T-cell (primary cell): Measurements from ENCODE around the gene TMEM208. TPM values are rescaled to one million over a fixed set of nuclear protein-coding genes. Genes with fewer than 3 reads are reported as not detected.

Source experiments
- ATAC-seq, 4 experiments: fragments of 200-7000 bp in 3 of 4; fragments of 150-1000 bp in 1 of 4; cut with Tn5 transposase; replicated peaks in 1 of 4; 1 replicate in 3 of 4; 2 replicates in 1 of 4; pipeline ENCODE4 v1.10.0; 2021; ENCODE audit warnings: moderate library complexity in 3 of 4, mild to moderate bottlenecking in 2 of 4, moderate number of reproducible peaks in 1 of 4
- CTCF ChIA-PET, 2 donors: fragments of 300-600 bp; sonication (Branson Sonifier 250); formaldehyde crosslinking; loops; one replicate each; lab custom pipeline; 2022; ENCODE audit warnings: antibody characterized with exemption in 2 of 2; lab: Charles Lee
- POLR2A ChIA-PET, 2 donors: fragments of 300-600 bp; sonication (Branson Sonifier 250); formaldehyde crosslinking; loops; one replicate each; lab custom pipeline; 2022; ENCODE audit warnings: antibody characterized with exemption in 2 of 2; lab: Charles Lee
- DNase-seq, 35 experiments: peaks; one replicate each; pipeline versions ENCODE4 v3.0.0 to v3.0.0-alpha.2; 2013 to 2023
- H3K27ac ChIP-seq: one replicate; pipeline ENCODE4 v1.5.1; 2013; ENCODE audit warnings: low read length
- H3K27me3 ChIP-seq, 2 experiments: replicated peaks in 1 of 2; 1 replicate in 1 of 2; 2 replicates in 1 of 2; pipeline versions ENCODE4 v1.6.1 to v1.7.0; 2013; ENCODE audit warnings: low read length in 1 of 2, mixed read lengths in 1 of 2; ENCODE audit not compliant: control insufficient read depth in 2 of 2, insufficient read depth in 2 of 2; ENCODE audit errors: extremely low read depth in 1 of 2
- H3K36me3 ChIP-seq, 2 donors: 1 replicate in 1 of 2; 2 replicates in 1 of 2; pipeline versions ENCODE4 v1.6.1 to v1.7.0; 2013; ENCODE audit warnings: low read length in 1 of 2; ENCODE audit not compliant: control insufficient read depth in 2 of 2, insufficient read depth in 1 of 2; ENCODE audit errors: extremely low read depth in 1 of 2
- H3K4me1 ChIP-seq, 2 experiments: 1 replicate in 1 of 2; 2 replicates in 1 of 2; pipeline versions ENCODE4 v1.6.1 to v1.7.0; 2013; ENCODE audit warnings: low read length in 2 of 2, mixed read lengths in 1 of 2; ENCODE audit not compliant: insufficient read depth in 2 of 2, control insufficient read depth in 1 of 2; ENCODE audit errors: extremely low read depth in 1 of 2
- H3K4me3 ChIP-seq, 2 donors: 1 replicate in 1 of 2; 2 replicates in 1 of 2; pipeline versions ENCODE4 v1.5.1 to v1.7.0; 2013; ENCODE audit warnings: mild to moderate bottlenecking in 2 of 2, low read length in 1 of 2, moderate library complexity in 1 of 2; ENCODE audit not compliant: control insufficient read depth in 1 of 2; ENCODE audit errors: extremely low read depth in 1 of 2
- H3K9me3 ChIP-seq: 2 replicates; pipeline ENCODE4 v1.7.0; 2013
- H3K27ac Mint-ChIP-seq, 2 donors: one replicate each; pipeline ENCODE4 v1.8.0; 2020 to 2021; ENCODE audit warnings: mild to moderate bottlenecking in 2 of 2, mixed read lengths in 2 of 2
- H3K27me3 Mint-ChIP-seq, 2 donors: one replicate each; pipeline ENCODE4 v1.8.0; 2021 to 2022; ENCODE audit warnings: mixed read lengths in 2 of 2
- H3K36me3 Mint-ChIP-seq: one replicate; pipeline ENCODE4 v1.8.0; 2021; ENCODE audit warnings: mixed read lengths
- H3K4me1 Mint-ChIP-seq, 3 donors: one replicate each; pipeline ENCODE4 v1.8.0; 2020 to 2022; ENCODE audit warnings: mixed read lengths in 3 of 3, mild to moderate bottlenecking in 1 of 3
- H3K4me3 Mint-ChIP-seq, 3 donors: one replicate each; pipeline ENCODE4 v1.8.0; 2020 to 2022; ENCODE audit warnings: mild to moderate bottlenecking in 3 of 3, mixed read lengths in 3 of 3, moderate library complexity in 3 of 3
- H3K9me3 Mint-ChIP-seq, 3 donors: one replicate each; pipeline ENCODE4 v1.8.0; 2020 to 2022; ENCODE audit warnings: mixed read lengths in 3 of 3
- WGBS: methylation state at CpG from one replicate; pipeline ENCODE4 v1.1.5; 2013; ENCODE audit warnings: missing lambda C conversion rate; ENCODE audit not compliant: insufficient coverage; 5-methylcytosine and 5-hydroxymethylcytosine counted together
- total RNA-seq, 35 experiments: library from RNA in 6 of 35; stranded (reverse) in 6 of 35; fragments of 120-200 nt in 1 of 35; gene quantifications; one replicate each; pipeline versions ENCODE4 v1.2.1 to v1.2.4 and lab custom pipeline; 2013 to 2026

TMEM208 gene
- total RNA-seq, 5 donors from 2014 or later (not counting 1 experiment from before 2014, with no cell fraction given) = 28.5 to 40.3 (median 34.8) TPM

DNA sequence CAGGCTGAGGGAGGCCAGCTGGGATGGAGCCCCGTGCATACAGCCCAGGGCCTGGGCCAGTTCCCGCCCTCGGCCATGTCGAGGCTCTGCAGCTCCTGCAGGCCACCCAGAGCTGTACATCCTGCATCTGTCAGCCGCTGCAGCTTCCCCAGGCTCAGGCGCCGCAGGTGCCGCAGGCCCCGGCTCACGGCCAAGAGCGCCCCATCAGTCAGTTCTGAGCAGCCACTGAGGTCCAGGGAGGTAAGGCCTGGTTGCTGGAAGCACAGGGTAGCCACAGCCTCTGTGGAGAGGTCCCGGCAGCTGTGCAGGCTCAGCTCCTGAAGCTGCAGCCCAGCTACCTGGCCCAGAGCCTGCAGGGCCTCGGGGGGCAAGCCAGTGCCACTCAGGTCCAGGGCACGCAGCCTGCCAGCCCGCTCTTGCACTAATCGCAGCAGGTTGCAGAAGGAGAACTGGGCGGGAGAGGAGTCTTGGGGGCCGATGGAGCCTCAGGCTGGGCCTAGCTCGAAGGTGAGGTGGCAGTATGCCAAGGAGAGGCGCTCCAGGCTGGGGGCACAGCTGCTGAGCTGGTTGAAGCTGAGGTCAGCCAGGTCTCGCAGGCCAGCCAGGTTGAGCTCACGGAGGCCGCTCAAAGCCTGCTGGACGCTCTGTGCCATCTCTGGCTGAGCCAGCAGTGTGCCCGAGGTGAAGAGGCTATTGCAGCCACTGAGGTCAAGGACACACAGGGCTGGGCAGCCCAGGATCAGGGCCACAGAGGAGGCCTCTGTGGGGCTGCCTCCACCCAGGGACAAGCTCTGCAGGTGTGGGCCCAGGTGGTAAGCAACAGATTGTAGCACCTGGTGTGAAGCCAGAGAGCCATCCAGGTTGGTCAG, 16.6 kb upstream of the TMEM208 start:
- DNase-seq (no peak), ATAC-seq (no peak)
- H3K4me1 ChIP-seq = no peaks in the 10 kb centered on the region
- H3K9me3 ChIP-seq = no peaks in the 10 kb centered on the region
- ChIA-PET CTCF (no interaction called here), POLR2A (no interaction called here)
- H3K4me3 ChIP-seq = no peak overlapping the region
- no peak overlapping the region for H3K27ac ChIP-seq
- H3K27me3 Mint-ChIP-seq = no peaks in the 10 kb centered on the region
- WGBS = 88% methylated on average over 25 of the region's 25 CpGs
- H3K9me3 Mint-ChIP-seq = no peaks in the 10 kb centered on the region
- H3K4me1 Mint-ChIP-seq = peaks cover 0 to 8% (median 0%) of the 10 kb centered on the region in 3 donors
- peaks cover 0 to 13% of the 10 kb centered on the region in 2 donors for H3K36me3 ChIP-seq
- no peak overlapping the region for H3K4me3 Mint-ChIP-seq
- H3K27me3 ChIP-seq = no peaks in the 10 kb centered on the region
- H3K36me3 Mint-ChIP-seq = peaks cover 8% of the 10 kb centered on the region
- no peak overlapping the region for H3K27ac Mint-ChIP-seq

DNA sequence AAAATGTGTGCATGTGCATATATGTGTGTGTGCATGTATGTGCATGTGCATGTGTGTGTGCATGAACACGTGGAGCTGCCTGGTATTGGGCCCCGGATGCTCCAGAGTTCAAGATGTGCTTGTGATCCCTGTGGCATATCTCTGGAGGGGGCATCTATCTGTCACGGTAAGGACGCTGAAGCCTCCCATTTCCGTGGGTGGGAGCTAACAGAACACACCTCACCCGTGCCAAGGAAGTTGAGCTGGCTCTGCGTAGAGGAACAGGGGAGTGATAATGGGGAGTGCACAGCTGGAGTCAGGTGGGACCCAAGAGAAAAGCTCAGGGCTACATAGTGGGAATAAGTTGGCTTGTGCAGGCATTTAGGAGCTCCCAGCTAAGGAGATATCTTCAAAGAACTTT, 15.3 kb upstream of the TMEM208 start:
- no peak overlapping the region for H3K4me3 Mint-ChIP-seq
- no peak for ATAC-seq
- peaks cover 13% of the 10 kb centered on the region for H3K36me3 Mint-ChIP-seq
- WGBS = 84% methylated on average over 4 of the region's 7 CpGs
- H3K4me1 ChIP-seq = no peaks in the 10 kb centered on the region
- no peaks in the 10 kb centered on the region for H3K27me3 Mint-ChIP-seq
- no peak overlapping the region for H3K27ac ChIP-seq
- H3K4me3 ChIP-seq = no peak overlapping the region
- no peak overlapping the region for H3K27ac Mint-ChIP-seq
- H3K9me3 Mint-ChIP-seq = no peaks in the 10 kb centered on the region
- DNase-seq = no peak
- POLR2A ChIA-PET = no interaction called here
- no peaks in the 10 kb centered on the region for H3K27me3 ChIP-seq
- peaks cover 0 to 13% of the 10 kb centered on the region in 2 donors for H3K36me3 ChIP-seq
- peaks cover 0 to 4% (median 0%) of the 10 kb centered on the region in 3 donors for H3K4me1 Mint-ChIP-seq
- no peaks in the 10 kb centered on the region for H3K9me3 ChIP-seq
- CTCF ChIA-PET = no interaction called here

DNA sequence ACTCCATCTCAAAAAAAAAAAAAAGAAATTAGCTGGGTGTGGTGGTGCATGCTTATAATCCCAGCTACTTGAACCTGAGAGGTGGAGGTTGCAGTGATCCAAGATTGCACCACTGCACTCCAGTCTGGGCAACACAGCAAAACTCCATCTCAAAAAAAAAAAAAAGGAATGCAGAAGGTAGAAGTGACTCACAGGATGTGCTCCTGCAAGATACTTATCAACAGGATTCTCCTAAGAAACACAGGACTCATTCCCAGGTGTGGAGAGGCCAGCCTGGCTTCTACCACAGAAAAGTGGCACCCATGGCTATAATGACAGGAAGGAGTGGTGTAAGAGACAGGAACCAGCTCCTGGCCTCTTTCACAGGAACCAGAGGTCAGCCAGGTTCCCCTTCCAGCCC, 14.2 kb upstream of the TMEM208 start:
- peaks cover 21% of the 10 kb centered on the region for H3K36me3 Mint-ChIP-seq
- H3K9me3 Mint-ChIP-seq = no peaks in the 10 kb centered on the region
- no peak overlapping the region for H3K27ac Mint-ChIP-seq
- no peaks in the 10 kb centered on the region for H3K27me3 Mint-ChIP-seq
- peaks cover 0 to 9% (median 0%) of the 10 kb centered on the region in 3 donors for H3K4me1 Mint-ChIP-seq
- ChIA-PET POLR2A (no interaction called here), CTCF (no interaction called here)
- Histone ChIP-seq H3K36me3 (peaks cover 0 to 13% of the 10 kb centered on the region in 2 donors), H3K4me3 (no peak overlapping the region), H3K27me3 (no peaks in the 10 kb centered on the region), H3K9me3 (no peaks in the 10 kb centered on the region), H3K4me1 (no peaks in the 10 kb centered on the region), H3K27ac (no peak overlapping the region)
- H3K4me3 Mint-ChIP-seq = no peak overlapping the region
- DNase-seq (no peak), ATAC-seq (no peak)

DNA sequence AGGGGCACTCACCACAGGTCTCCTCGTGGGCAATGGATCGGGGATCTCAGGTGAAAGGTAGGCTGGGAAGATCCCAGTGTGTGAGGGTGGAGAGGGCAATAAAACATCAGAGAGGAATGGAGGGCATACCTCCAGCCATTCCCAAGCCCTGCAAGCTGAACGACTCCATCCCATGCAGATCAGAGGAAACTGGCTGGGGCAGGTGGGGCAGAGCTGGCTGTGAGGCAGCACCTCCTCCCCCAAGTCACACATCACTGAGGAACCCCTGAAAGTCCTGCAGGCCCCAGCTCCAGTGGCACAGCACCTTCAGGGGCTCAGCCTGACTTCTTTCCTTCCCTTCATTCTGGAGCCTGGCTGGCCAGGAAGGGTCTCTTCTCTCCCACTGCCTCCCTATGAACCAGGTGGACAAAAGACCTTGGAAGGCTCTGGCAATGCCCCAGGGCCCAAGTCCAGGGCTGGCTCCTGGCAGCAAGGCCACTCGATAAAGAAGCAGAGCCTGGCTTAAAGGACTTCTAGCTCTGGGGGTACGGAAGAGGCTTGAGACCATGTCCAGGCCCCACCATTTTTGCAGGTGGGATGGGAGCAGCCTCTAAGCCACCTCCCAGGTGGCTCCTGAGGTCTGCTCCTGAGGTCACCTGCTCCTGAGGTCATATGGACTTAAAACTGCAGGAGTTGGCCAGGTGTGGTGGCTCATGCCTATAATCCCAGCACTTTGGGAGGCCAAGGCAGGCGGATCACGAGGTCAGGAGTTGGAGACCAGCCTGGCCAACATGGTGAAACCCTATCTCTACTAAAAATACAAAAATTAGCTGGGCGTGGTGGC, 13.5 kb upstream of the TMEM208 start:
- CTCF ChIA-PET = no interaction called here
- no peaks in the 10 kb centered on the region for H3K4me1 ChIP-seq
- no peaks in the 10 kb centered on the region for H3K27me3 Mint-ChIP-seq
- peaks cover 0 to 13% of the 10 kb centered on the region in 2 donors for H3K36me3 ChIP-seq
- 74% methylated on average over 5 of the region's 8 CpGs for WGBS
- H3K27me3 ChIP-seq = no peaks in the 10 kb centered on the region
- H3K27ac Mint-ChIP-seq = no peak overlapping the region
- no peak overlapping the region for H3K4me3 Mint-ChIP-seq
- H3K9me3 ChIP-seq = no peaks in the 10 kb centered on the region
- H3K27ac ChIP-seq = no peak overlapping the region
- no peak for ATAC-seq
- H3K4me1 Mint-ChIP-seq = peaks cover 0 to 9% (median 0%) of the 10 kb centered on the region in 3 donors
- no peaks in the 10 kb centered on the region for H3K9me3 Mint-ChIP-seq
- DNase-seq = no peak
- no peak overlapping the region for H3K4me3 ChIP-seq
- H3K36me3 Mint-ChIP-seq = peaks cover 22% of the 10 kb centered on the region
- POLR2A ChIA-PET = no interaction called here

DNA sequence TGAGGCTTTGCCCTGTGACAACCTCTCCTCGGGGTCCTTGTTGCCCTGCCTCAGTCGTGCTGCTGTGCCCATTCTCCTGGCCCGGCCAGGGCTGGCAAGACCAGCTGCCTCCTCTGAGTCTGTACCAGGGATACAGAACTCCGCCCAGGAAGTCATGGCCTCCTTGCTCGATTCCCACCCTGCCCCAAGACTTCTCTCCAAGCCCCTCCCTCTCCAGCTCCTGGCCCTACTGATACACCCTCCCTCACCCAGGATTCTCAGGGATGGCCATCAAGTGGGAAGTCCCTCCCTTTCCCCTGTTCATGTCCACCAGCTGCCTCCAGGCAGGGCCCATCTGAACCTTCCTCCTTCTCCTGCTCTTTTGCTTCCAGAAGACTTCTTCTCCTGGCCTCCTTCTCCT, 11.2 kb upstream of the TMEM208 start:
- Mint-ChIP-seq H3K27ac (no peak overlapping the region), H3K27me3 (no peaks in the 10 kb centered on the region), H3K9me3 (no peaks in the 10 kb centered on the region), H3K36me3 (peaks cover 26% of the 10 kb centered on the region), H3K4me3 (no peak overlapping the region), H3K4me1 (peaks cover 0 to 17% (median 0%) of the 10 kb centered on the region in 3 donors)
- ATAC-seq (no peak), DNase-seq (no peak)
- H3K27me3 ChIP-seq = no peaks in the 10 kb centered on the region
- CTCF ChIA-PET = no interaction called here
- WGBS = 74% methylated on average over 4 of the region's 5 CpGs
- POLR2A ChIA-PET = no interaction called here
- peaks cover 0 to 10% of the 10 kb centered on the region in 2 donors for H3K36me3 ChIP-seq
- no peak overlapping the region for H3K27ac ChIP-seq
- H3K4me3 ChIP-seq = no peak overlapping the region
- no peaks in the 10 kb centered on the region for H3K4me1 ChIP-seq
- H3K9me3 ChIP-seq = no peaks in the 10 kb centered on the region

DNA sequence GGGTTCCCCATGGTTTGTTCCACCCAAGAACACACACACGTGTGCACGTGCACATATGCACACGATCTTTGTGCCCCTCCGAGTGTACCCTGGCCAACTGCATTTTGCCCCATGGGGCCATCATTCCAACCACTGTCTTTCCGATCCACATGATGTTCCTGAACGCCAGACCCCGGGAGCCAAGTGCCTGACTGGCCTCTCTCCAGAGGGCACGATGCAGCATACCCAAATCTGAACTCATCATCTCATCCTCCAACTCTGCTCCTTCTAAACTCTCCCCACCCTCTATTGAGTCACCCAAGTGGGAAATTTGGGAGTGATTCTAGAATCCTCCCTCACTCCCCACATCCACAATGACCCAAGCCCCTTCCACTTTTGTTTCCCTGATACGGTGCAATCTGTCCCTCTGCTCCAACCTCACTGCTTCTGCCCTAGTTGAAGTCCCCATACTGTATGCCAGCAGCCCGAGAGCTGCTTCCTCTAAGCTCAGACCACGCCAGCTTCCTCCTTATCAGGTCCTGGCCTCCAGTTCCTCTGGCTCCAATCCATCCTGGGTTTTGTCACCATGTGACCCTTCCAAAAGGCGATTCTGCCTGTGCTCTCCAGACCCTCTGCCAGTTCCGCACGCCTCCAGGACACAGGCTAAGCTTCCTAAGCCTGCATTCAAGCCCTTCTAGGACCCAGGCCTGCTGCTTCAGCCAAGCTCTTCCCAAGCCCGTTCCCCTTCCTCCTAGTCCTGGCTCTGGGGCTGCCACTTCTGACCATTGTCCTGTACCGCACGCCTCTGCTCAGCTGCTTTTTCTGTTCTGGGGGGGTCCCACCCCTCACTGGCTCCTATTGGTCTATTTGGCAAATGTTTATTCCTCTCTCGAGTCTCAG, 10.1 kb upstream of the TMEM208 start:
- ATAC-seq = no peak
- 78% methylated on average over 18 of the region's 18 CpGs for WGBS
- H3K9me3 Mint-ChIP-seq = no peaks in the 10 kb centered on the region
- no peaks in the 10 kb centered on the region for H3K4me1 ChIP-seq
- no peak overlapping the region for H3K27ac ChIP-seq
- DNase-seq = no peak
- no peaks in the 10 kb centered on the region for H3K27me3 Mint-ChIP-seq
- H3K9me3 ChIP-seq = no peaks in the 10 kb centered on the region
- H3K36me3 Mint-ChIP-seq = peaks cover 23% of the 10 kb centered on the region
- peaks cover 2 to 20% (median 2%) of the 10 kb centered on the region in 3 donors for H3K4me1 Mint-ChIP-seq
- ChIA-PET CTCF (no interaction called here), POLR2A (no interaction called here)
- H3K4me3 ChIP-seq = no peak overlapping the region
- peaks cover 0 to 3% of the 10 kb centered on the region in 2 donors for H3K36me3 ChIP-seq
- no peak overlapping the region for H3K27ac Mint-ChIP-seq
- H3K27me3 ChIP-seq = no peaks in the 10 kb centered on the region
- no peak overlapping the region for H3K4me3 Mint-ChIP-seq
